H9 (cell line): ENCODE measurements around the gene CADPS. TPM values are rescaled to one million over a fixed set of nuclear protein-coding genes. Genes with fewer than 3 reads are reported as not detected.

ENCODE experiments used
- DNase-seq: peaks from one replicate; pipeline ENCODE4 v3.0.0-alpha.2; 2017
- H2AFZ ChIP-seq: one replicate; pipeline ENCODE4 v1.6.1; 2013; ENCODE audit warnings: mild to moderate bottlenecking, low read length, control low read depth, moderate library complexity
- H2AK5ac ChIP-seq: 2 replicates; pipeline ENCODE4 v1.6.1; 2013; ENCODE audit warnings: low read length, control low read depth, mixed read lengths; ENCODE audit not compliant: insufficient read length
- H2BK120ac ChIP-seq: one replicate; pipeline ENCODE4 v1.6.1; 2013; ENCODE audit warnings: low read depth, mild to moderate bottlenecking, low read length, control low read depth, inconsistent platforms; ENCODE audit not compliant: poor library complexity, severe bottlenecking
- H2BK12ac ChIP-seq: 2 replicates; pipeline ENCODE4 v1.6.1; 2013; ENCODE audit warnings: low read length, control low read depth, mixed read lengths, low read depth; ENCODE audit not compliant: insufficient read length
- H2BK15ac ChIP-seq: 2 replicates; pipeline ENCODE4 v1.6.1; 2013; ENCODE audit warnings: low read depth, low read length, control low read depth
- H2BK20ac ChIP-seq: one replicate; pipeline ENCODE4 v1.6.1; 2013; ENCODE audit warnings: low read depth, mild to moderate bottlenecking, low read length, control low read depth, inconsistent platforms; ENCODE audit not compliant: poor library complexity, severe bottlenecking
- H2BK5ac ChIP-seq: 2 replicates; pipeline ENCODE4 v1.6.1; 2013; ENCODE audit warnings: low read length, control low read depth, mixed read lengths; ENCODE audit not compliant: insufficient read length
- H3K14ac ChIP-seq: 2 replicates; pipeline ENCODE4 v1.6.1; 2013; ENCODE audit warnings: low read length, control low read depth; ENCODE audit not compliant: insufficient read depth
- H3K18ac ChIP-seq: 2 replicates; pipeline ENCODE4 v1.6.1; 2013; ENCODE audit warnings: low read depth, mild to moderate bottlenecking, mixed read lengths, low read length, control low read depth; ENCODE audit not compliant: insufficient read length
- H3K23ac ChIP-seq: 2 replicates; pipeline ENCODE4 v1.6.1; 2013; ENCODE audit warnings: low read length, control low read depth, mixed read lengths, low read depth; ENCODE audit not compliant: insufficient read length
- H3K23me2 ChIP-seq: 2 replicates; pipeline ENCODE4 v1.6.1; 2013; ENCODE audit warnings: low read depth, mild to moderate bottlenecking, mixed read lengths, low read length, control low read depth; ENCODE audit not compliant: insufficient read length, poor library complexity, severe bottlenecking
- H3K27ac ChIP-seq: 2 replicates; pipeline ENCODE4 v1.5.1; 2013; ENCODE audit warnings: low read length, control low read depth, mixed read lengths, low read depth; ENCODE audit not compliant: insufficient read length
- H3K27me3 ChIP-seq: 2 replicates; pipeline ENCODE4 v1.6.1; 2013; ENCODE audit warnings: low read length, control low read depth, inconsistent platforms; ENCODE audit not compliant: insufficient read depth
- H3K4ac ChIP-seq: 2 replicates; pipeline ENCODE4 v1.6.1; 2013; ENCODE audit warnings: low read depth, mild to moderate bottlenecking, control low read depth, inconsistent platforms, low read length, moderate library complexity
- H3K4me1 ChIP-seq: 2 replicates; pipeline ENCODE4 v1.6.1; 2013; ENCODE audit warnings: low read length, control low read depth, inconsistent platforms; ENCODE audit not compliant: insufficient read depth
- H3K4me2 ChIP-seq: 2 replicates; pipeline ENCODE4 v1.6.1; 2013; ENCODE audit warnings: low read length, control low read depth, mixed read lengths; ENCODE audit not compliant: insufficient read length, insufficient read depth
- H3K56ac ChIP-seq: 2 replicates; pipeline ENCODE4 v1.6.1; 2013; ENCODE audit warnings: low read depth, mild to moderate bottlenecking, mixed read lengths, low read length, control low read depth; ENCODE audit not compliant: insufficient read length
- H3K79me1 ChIP-seq: 2 replicates; pipeline ENCODE4 v1.6.1; 2013; ENCODE audit warnings: low read depth, mild to moderate bottlenecking, moderate library complexity, low read length, control low read depth, inconsistent platforms; ENCODE audit not compliant: insufficient read depth, poor library complexity, severe bottlenecking
- H3K79me2 ChIP-seq: 2 replicates; pipeline ENCODE4 v1.6.1; 2013; ENCODE audit warnings: low read length, control low read depth, inconsistent platforms; ENCODE audit not compliant: insufficient read depth
- H3K9ac ChIP-seq: 2 replicates; pipeline ENCODE4 v1.6.1; 2013; ENCODE audit warnings: low read length, control low read depth, mixed read lengths; ENCODE audit not compliant: insufficient read length; ENCODE audit errors: extremely low read depth
- H3K9me3 ChIP-seq: one replicate; pipeline ENCODE4 v1.6.1; 2013; ENCODE audit warnings: low read depth, low read length, inconsistent platforms; ENCODE audit not compliant: control insufficient read depth
- H3T11ph ChIP-seq: one replicate; pipeline ENCODE4 v1.6.1; 2013; ENCODE audit warnings: mild to moderate bottlenecking, low read length, control low read depth, inconsistent platforms
- H4K20me1 ChIP-seq: one replicate; pipeline ENCODE4 v1.6.1; 2013; ENCODE audit not compliant: control insufficient read depth, insufficient read length, insufficient read depth
- H4K5ac ChIP-seq: 2 replicates; pipeline ENCODE4 v1.6.1; 2013; ENCODE audit warnings: low read depth, mild to moderate bottlenecking, mixed read lengths, low read length, control low read depth; ENCODE audit not compliant: insufficient read length
- H4K8ac ChIP-seq: replicated peaks from 2 replicates; pipeline ENCODE4 v1.6.1; 2013; ENCODE audit warnings: low read length, control low read depth, mixed read lengths, low read depth; ENCODE audit not compliant: insufficient read length
- H4K91ac ChIP-seq: 2 replicates; pipeline ENCODE4 v1.6.1; 2013; ENCODE audit warnings: low read depth, mild to moderate bottlenecking, moderate library complexity, mixed read lengths, low read length, control low read depth; ENCODE audit not compliant: insufficient read length
- H3K27ac Mint-ChIP-seq, 3 experiments: 2 replicates in 2 of 3; 3 replicates in 1 of 3; pipeline ENCODE4 v1.8.0; 2020 to 2021; ENCODE audit warnings: mixed read lengths in 3 of 3, mild to moderate bottlenecking in 1 of 3, moderate library complexity in 1 of 3
- H3K27me3 Mint-ChIP-seq: 2 replicates; pipeline ENCODE4 v1.8.0; 2021; ENCODE audit warnings: low read depth, mild to moderate bottlenecking, moderate library complexity, mixed read lengths
- H3K36me3 Mint-ChIP-seq, 3 experiments: 2 replicates in 2 of 3; 3 replicates in 1 of 3; pipeline ENCODE4 v1.8.0; 2020 to 2021; ENCODE audit warnings: low read depth in 3 of 3, mixed read lengths in 3 of 3; ENCODE audit not compliant: insufficient read depth in 1 of 3
- H3K4me1 Mint-ChIP-seq, 2 experiments: 2 replicates each; pipeline ENCODE4 v1.8.0; 2020; ENCODE audit warnings: mixed read lengths in 2 of 2
- H3K4me3 Mint-ChIP-seq, 2 experiments: 2 replicates in 1 of 2; 3 replicates in 1 of 2; pipeline ENCODE4 v1.8.0; 2020 to 2021; ENCODE audit warnings: mild to moderate bottlenecking in 2 of 2, mixed read lengths in 2 of 2, moderate library complexity in 1 of 2
- H3K9me3 Mint-ChIP-seq, 2 experiments: 2 replicates in 1 of 2; 3 replicates in 1 of 2; pipeline ENCODE4 v1.8.0; 2020; ENCODE audit warnings: mild to moderate bottlenecking in 2 of 2, mixed read lengths in 2 of 2, moderate library complexity in 1 of 2
- WGBS: extraction: QIAGEN DNeasy Blood & Tissue Kit; methylation state at CpG from one replicate; pipeline ENCODE4 v1.1.7; 2013; ENCODE audit warnings: missing lambda C conversion rate, low lambda C conversion rate, mixed read lengths; ENCODE audit not compliant: insufficient read length; ENCODE audit errors: extremely low coverage; 5-methylcytosine and 5-hydroxymethylcytosine counted together
- total RNA-seq: library from RNA; stranded (reverse); gene quantifications from 2 replicates; pipeline ENCODE4 v1.2.1, GENCODE V29; 2021
- TF ChIP-seq, protein P1 (sequence below): fragments of 200-600 bp; sonication (generic); conservative IDR thresholded peaks from 3 replicates; pipeline ENCODE4 v1.8.0; 2021; ENCODE audit warnings: antibody characterized with exemption, mild to moderate bottlenecking

The CADPS gene
- total RNA-seq, 1 experiment from 2014 or later, result 6.6 TPM

GRCh38 chr3:62785384-62785783, 89.8 kb downstream of the CADPS start:
- Histone ChIP-seq H3K4me2 (no peak overlapping the region), H4K91ac (no peak overlapping the region), H3K4ac (no peak overlapping the region), H2BK15ac (no peak overlapping the region), H3K27me3 (no peaks in the 10 kb centered on the region), H3K79me1 (no peaks in the 10 kb centered on the region), H3K9ac (no peak overlapping the region), H4K8ac (no peak overlapping the region), H3K23ac (no peak overlapping the region), H2AK5ac (no peak overlapping the region), H3K9me3 (no peaks in the 10 kb centered on the region), H2BK12ac (no peak overlapping the region), H2BK20ac (no peak overlapping the region), H3K18ac (no peak overlapping the region), H2BK120ac (no peak overlapping the region), H3K27ac (no peak overlapping the region), H3K4me1 (no peaks in the 10 kb centered on the region; the same call in 1 of the 2 replicates), H3K23me2 (no peaks in the 10 kb centered on the region), H3T11ph (no peak overlapping the region), H4K20me1 (no peaks in the 10 kb centered on the region), H3K79me2 (no peaks in the 10 kb centered on the region), H4K5ac (no peak overlapping the region), H2AFZ (no peak overlapping the region), H3K14ac (no peak overlapping the region), H3K56ac (no peak overlapping the region), H2BK5ac (no peak overlapping the region)
- Mint-ChIP-seq H3K4me3 (no peak overlapping the region), H3K9me3 (no peaks in the 10 kb centered on the region), H3K27ac (no peak overlapping the region), H3K4me1 (peaks cover 10 to 11% of the 10 kb centered on the region in 2 experiments), H3K27me3 (no peaks in the 10 kb centered on the region), H3K36me3 (no peaks in the 10 kb centered on the region; a peak in 1 of 7 replicates)
- no CpG with 5 or more reads among the region's 1 CpG for WGBS
- TF ChIP-seq, protein P1, sequence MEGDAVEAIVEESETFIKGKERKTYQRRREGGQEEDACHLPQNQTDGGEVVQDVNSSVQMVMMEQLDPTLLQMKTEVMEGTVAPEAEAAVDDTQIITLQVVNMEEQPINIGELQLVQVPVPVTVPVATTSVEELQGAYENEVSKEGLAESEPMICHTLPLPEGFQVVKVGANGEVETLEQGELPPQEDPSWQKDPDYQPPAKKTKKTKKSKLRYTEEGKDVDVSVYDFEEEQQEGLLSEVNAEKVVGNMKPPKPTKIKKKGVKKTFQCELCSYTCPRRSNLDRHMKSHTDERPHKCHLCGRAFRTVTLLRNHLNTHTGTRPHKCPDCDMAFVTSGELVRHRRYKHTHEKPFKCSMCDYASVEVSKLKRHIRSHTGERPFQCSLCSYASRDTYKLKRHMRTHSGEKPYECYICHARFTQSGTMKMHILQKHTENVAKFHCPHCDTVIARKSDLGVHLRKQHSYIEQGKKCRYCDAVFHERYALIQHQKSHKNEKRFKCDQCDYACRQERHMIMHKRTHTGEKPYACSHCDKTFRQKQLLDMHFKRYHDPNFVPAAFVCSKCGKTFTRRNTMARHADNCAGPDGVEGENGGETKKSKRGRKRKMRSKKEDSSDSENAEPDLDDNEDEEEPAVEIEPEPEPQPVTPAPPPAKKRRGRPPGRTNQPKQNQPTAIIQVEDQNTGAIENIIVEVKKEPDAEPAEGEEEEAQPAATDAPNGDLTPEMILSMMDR, result no peak
- no peak for DNase-seq
